ENCODE results near the gene RSPH1.

DNA sequence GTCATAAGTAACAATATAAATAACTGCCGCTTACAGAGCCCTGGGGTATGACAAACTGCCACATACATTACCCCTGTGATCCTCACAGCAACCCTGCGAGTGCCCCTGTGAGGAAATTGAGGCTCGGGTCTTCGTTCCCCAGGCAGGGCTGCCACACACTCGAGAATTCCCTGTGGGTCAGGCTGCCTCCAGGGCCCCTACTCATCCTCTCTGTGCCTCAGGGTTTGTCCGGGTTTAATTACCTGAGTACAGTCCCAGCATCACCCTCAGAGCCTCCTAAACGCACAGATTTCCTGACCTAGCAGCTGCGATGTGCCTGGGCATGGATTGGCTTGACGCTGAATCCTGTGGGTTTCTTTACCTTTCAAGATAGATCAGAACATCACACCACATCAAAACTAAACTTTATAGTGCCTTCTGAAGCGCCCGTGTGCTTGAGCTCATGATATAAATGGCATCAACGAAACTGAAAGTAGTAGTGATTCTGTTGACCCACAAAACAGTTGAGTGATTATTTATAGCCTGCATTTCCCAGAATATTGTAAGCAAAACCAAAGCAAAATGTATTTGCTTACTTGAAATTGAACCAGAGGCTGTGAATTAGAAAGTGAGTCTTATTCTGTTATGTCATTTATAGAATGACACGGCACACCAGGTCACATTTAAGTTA is 31.6 kb upstream of the RSPH1 start:
- no peak for TF ChIP-seq ZNF274 (IDR thresholded peaks at IDR 0.05; ENCODE audit: low read depth, low read length)
- no peak for TF ChIP-seq YY1 (IDR thresholded peaks at IDR 0.05; ENCODE audit: insufficient read depth, insufficient read length)
- TF ChIP-seq SUZ12 (IDR thresholded peaks at IDR 0.05; ENCODE audit: extremely low read depth, insufficient read depth, insufficient read length) = no peak

Measured in NT2/D1 (cell line).